ENCODE measurements around the gene RETREG2.
A peak's percentile ranks its signal among the peaks of the same experiment; 100 is the strongest.

Gene RETREG2

DNA sequence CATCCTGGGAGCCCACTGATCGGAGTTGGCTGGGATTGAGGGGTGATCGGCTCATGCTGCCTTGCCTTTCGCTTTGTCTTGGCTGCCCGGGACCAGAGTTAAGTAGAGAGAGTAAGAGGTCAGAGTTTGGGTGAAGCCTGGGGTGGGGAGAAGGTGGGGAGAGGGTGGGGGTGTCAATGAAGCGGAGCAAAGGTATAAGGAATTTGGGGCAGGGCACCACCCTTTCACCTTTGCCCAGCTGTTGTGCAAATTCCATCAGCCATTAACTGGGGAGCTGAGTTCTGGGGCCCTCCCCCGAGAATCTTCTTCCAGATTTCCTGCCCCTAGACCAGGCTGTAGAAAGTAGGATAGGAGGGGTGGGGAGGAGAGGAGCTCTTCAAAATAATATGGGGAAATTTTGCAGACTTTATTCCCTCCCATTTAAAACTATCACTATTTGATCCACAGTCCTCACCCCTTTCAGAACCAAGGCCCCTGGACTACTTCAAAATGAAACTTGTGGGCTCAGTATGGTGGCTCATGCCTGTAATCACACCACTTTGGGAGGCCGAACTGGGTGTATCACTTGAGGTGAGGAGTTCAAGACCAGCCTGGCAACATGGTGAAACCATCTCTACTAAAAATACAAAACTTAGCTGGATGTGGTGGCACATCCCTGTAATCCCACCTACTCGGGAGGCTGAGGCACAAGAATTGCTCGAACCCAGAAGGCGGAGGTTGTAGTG lies 8.0 kb upstream of the RETREG2 start, which contains the start of gene SLC23A3:
TSS of gene SLC23A3 (minus strand) at position 100 of the 725 bp plus-strand sequence. CDS start at position 55, 45 bp downstream.
- DNase-seq, result no peak

DNA sequence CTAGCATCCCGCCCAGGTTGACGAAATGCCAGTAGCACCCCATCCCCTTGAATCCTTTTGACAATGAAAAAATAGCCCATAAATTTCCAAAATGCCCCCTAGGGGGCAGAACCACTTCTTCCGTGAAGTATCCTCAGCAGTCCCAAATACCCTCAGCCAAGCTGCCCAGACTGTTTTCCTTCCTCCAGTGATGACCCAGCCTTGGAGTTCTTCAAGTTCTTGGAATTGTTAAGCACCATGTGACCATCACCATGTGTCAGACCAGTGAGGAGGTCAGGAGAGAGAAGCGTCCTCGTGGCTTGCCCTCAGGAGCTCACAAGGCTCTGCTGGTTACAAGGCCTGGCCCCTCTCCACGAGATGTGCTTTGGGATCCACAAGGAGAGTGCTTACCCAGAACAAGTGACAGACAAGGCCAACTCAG lies 6.8 kb upstream of the RETREG2 start:
- no peak for DNase-seq

DNA sequence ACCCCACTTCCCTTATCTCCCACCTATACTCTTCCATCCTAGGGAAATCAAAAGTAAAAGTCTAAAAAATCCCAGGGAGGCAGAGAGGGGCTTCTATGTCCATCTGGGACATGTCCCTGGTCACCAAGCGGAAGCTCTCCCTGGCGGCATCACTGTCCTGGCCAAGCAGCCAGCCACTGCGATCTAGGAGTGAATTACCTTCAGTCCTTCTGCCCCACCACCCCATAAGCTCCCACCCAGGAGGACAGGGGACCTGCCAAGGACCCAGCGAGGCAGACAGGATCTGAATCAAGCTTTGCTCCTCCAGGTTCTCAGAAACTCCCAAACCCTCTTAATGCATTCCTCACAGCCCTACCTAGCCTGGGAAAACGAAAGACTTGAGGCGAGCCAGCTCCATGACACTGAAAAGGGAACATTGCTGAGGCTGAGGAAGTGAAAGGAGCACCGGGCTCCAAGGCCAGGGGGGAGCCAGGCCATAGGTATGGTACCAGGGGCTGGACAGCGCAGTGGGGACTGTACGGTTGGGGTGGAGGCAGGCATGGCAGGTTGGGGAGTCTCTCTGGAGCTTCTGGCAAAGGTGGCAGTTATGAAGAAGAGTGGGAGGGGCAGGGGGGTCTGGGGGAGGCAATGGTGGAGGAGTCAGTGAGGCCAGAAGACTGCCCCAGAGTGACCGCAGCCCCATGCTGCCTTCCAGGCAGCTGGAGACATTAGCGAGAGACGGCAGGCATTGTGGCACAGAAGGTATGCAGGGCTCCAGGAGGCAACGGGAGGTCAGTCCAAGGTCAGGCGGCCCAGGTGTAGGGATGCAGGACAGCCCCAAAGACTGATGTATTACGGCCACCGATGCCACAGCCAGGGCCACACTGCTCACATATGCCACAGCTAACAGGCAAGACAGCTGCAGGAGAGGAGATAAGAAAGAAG lies 5.6 kb upstream of the RETREG2 start:
- DNase-seq, result no peak

DNA sequence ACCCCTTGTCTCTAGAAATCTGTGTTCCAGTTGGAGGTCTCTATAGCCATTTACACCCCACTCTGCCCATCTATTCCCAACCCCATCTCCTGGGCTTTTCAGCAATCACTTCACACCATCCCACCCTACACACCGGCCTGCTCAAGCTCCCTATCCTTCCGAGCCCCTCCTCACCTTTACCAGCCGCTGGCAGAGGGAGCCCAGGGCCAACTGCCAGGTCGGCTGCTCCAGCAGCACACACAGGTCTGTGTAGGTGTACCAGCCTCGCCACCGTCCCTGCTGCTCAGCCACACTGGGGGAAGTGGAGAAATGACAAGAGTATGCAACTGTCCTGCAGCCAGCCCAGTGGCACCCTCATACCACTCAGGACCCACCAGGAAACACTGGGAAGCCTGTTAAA lies 4.9 kb upstream of the RETREG2 start:
- DNase-seq, result no peak

DNA sequence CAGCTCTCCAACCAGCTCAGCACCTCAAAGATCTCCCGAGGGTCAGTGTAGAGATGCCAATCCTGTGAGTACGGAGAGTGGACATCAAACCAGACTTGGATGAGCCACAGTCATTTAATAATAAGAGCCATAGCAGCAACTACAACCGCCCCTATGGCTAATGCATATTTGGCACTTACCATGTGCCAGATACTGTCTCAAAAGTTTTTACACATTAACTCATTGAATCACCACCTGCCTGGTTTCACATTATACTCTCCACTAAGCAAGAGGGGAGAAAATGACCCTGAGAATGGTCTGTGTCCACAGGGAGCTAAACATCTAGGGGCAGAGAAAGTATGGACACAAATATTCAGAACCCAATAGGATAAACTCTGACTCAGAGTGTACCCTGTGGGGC lies 3.9 kb upstream of the RETREG2 start:
- DNase-seq, result no peak

DNA sequence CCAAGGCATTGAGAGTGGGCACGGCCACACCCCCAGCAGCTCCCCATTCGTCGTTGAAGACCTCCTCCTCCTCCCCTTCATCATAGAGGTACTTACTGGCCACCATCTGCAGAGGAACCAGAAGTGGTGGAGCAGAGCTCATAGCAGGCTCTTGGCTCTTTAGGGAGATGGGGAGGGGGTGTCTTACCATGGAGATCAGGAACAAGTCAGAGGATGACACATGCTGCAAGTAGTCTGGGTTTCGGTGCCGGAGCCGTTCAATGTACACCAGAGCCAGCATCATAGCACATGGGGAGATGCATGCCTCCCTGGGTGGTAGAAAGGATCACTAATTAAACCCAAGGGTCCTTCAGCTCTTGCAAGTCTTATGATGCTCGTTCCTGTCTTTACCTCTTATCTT lies 3.3 kb upstream of the RETREG2 start:
- no peak for DNase-seq

DNA sequence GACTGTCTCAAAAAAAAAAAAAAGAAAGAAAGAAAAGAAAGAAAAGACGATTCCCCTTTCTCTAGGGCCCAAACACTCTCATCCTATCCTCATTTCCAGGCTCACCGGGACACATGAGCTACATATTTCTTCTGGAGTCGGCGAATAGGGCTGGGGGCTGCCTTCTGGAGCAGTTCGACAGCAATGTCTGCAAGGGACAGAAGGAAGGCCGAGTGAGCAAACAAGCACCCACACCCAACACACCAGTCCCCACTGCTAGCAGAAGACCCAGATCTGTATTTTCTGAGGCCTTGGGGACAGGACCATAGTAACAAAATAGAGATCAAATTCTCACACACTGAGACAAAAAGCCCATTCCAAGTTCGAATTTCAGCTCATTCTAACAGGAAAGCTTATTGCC lies 2.6 kb upstream of the RETREG2 start:
- DNase-seq, result no peak

DNA sequence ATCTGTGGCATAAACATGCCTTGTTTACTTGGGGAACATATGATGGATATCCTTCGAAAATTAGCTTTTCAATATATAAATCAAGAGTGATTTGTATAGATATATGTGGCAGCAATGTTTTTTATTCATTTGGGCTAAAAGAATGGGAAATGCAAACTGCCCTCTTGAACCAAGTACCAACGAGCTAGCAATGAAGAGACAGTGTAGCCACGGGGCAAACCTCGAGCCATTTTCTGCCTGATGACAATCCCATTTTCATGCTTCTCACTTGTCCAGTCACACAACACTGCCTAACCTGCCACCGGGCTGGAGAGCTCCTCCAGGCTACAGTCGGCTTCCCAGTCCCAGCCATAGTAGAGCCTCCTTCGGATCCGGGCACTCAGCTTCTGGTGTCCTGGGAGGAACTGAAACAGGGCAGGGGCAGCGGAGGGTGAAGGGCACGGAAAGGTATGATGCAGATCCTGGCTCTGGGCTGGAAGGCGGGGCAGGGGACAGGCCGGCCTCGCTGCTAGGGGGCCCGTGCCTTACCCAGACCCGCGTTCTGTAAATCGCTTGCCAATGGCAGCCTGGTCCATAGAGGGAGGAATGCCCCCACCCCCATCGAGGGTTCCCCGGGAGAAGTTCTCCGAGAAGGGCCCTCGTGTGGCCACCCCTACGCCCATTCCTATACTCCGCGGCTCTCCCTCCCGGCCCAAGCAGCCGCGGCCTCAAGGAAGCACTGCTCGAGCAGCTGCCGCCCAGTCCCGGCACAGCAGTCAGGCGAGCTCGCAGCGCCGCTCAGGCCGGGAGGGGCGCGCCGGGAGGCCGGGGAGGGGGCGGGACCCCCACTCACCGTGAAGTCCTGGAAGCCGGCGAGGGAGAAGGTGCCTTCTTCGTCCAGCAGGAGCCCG lies 1.9 kb upstream of the RETREG2 start:
- DNase-seq, result peak; percentile 29

DNA sequence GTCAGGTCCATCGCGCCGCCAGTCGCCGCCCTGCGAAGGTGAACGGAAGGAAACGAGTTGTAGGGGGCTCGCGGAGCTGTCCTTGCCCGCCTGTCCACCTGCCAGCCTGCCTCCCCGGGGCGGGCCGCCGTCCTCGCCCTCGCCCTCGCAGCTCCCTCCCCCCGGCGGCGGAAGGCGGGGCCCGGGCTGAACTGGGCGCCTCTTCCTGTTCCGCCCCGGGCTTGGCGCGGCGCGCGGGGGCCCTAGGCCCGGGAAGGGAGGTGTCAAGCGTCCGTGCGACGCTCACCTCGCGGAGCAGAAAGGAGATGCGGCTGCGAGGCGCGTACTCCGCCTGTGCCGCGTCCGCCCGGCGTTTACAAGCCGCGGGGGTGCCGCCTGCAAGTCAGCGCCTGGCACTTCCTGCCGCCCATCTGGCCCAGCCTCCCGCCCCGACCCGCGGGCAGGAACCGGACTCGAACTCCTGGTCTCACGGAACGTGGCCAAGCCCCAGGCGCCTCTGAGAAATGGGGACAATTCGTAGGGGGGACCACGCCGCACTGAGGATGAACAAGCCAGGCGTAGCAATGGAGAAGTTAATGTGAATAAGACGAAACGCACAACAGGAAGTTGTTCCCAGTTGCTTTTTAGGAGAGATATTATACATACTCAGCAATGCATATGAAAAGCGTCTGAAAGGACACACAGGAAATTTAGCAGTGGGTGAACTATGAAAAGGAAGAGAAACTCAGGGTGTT lies 1.1 kb upstream of the RETREG2 start, which contains the start of gene CNPPD1:
TSS of gene CNPPD1 (minus strand) at position 108 of the 734 bp plus-strand sequence. CDS start at position 11, 97 bp downstream.
- DNase-seq, result peak; percentile 85

DNA sequence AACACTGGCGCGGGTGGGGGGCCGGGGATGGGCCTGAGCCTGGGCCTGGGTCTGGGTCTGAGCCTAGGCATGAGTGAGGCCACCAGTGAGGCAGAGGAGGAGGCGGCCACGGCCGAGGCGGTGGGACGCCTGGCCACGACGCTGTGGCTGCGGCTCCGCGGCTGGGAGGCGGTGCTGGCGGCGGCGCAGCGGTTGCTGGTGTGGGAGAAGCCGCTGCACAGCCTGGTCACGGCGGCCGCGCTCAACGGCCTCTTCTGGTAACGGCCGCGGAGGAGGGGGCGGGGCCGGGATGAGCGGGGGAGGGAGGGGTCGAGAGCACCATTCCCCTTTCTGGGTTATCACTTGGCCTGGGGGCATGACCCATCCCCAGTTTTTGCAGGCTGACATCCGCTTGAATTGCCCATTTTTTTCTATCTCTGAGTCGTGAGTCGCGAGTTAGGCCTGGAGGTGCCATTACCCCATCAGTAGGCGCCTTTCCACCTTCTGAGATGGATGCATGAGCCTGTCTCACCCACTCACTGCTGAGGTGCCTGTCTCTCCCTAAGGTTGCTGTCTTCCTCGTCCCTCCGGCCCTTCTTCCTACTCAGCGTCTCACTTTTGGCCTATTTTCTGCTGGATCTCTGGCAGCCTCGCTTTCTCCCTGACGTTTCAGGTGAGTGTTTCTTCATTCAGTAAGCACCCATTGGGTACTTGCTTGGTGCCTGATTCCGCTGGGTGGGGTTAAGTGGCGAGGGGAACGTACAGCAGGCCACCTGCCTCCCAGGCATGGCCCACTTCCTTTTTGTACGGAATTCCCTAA lies 501 bp downstream of the RETREG2 start:
- peak; percentile 41 for DNase-seq

DNA sequence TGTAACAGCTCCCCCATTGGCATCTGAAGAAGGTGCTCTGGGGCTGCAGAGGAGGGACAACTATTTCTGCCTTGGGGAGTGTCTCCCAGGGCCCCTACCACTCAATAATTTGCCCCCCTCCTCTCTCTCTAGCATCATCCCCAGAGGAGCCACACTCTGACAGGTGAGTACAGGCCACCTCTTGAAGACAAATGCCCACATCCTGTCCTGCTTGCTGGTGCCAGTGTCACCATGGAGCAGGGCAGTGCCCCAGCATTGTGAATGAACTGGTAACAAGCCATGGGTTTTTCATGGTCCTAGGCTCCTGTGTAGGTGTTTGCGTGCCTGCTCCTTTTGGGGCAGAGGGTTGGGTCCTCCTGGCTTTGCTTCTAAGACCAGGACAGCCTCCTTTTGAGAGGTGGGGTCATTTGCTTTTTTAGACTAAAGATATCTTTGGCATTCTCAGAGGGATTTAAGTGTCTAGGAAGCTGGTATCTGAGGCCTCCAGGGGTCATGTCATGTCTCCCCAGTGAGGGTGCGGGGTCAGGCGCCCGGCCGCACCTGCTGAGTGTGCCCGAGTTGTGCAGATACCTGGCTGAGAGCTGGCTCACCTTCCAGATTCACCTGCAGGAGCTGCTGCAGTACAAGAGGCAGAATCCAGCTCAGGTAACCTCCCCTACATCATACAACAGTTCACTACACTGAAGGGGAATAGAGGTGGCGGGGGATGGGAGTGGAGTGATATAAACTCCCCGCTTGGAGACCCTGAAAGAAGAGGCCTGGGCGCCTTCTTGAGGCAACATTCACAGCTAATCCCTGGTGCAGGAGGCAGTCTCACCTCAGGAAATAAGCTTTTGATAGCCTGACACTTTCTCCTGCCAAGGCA lies 1.8 kb downstream of the RETREG2 start:
- DNase-seq, result no peak

DNA sequence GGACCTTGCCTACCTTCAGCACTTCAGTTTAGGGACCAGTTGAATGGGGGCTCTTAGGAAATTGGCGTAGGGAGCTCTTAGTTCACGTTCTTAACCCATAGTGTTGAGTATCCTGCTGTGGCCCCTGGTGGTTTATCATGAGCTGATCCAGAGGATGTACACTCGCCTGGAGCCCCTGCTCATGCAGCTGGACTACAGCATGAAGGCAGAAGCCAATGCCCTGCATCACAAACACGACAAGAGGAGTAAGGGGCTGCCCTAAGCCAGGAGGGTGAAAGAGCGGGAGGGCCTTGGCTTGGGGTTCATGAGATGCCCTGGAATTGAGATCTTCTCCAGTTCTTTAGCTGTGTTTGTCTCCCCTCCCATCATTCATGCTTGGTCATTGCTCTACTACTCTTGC lies 2.9 kb downstream of the RETREG2 start:
- DNase-seq, result no peak

DNA sequence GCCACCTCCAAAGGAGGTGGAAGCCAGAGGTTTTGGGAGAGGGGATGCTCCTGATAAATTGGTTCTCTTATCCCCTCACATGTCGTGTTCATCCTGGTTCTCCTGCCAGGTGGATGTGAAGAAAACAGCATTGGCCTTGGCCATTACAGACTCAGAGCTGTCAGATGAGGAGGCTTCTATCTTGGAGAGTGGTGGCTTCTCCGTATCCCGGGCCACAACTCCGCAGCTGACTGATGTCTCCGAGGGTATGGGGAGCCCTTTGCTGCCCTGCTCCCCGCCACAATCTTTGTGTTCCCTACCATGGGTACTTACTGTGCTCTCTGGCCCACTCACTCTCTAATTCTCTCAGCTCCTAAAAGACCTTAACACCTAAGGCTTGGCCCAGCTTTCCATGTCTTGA lies 3.5 kb downstream of the RETREG2 start:
- DNase-seq, result no peak

DNA sequence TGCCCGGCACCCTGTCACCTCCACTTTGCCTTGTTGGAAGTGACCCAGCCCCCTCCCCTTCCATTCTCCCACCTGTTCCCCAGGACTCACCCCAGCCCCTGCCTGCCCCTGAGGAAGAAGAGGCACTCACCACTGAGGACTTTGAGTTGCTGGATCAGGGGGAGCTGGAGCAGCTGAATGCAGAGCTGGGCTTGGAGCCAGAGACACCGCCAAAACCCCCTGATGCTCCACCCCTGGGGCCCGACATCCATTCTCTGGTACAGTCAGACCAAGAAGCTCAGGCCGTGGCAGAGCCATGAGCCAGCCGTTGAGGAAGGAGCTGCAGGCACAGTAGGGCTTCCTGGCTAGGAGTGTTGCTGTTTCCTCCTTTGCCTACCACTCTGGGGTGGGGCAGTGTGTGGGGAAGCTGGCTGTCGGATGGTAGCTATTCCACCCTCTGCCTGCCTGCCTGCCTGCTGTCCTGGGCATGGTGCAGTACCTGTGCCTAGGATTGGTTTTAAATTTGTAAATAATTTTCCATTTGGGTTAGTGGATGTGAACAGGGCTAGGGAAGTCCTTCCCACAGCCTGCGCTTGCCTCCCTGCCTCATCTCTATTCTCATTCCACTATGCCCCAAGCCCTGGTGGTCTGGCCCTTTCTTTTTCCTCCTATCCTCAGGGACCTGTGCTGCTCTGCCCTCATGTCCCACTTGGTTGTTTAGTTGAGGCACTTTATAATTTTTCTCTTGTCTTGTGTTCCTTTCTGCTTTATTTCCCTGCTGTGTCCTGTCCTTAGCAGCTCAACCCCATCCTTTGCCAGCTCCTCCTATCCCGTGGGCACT lies 4.5 kb downstream of the RETREG2 start:
- no peak for DNase-seq

DNA sequence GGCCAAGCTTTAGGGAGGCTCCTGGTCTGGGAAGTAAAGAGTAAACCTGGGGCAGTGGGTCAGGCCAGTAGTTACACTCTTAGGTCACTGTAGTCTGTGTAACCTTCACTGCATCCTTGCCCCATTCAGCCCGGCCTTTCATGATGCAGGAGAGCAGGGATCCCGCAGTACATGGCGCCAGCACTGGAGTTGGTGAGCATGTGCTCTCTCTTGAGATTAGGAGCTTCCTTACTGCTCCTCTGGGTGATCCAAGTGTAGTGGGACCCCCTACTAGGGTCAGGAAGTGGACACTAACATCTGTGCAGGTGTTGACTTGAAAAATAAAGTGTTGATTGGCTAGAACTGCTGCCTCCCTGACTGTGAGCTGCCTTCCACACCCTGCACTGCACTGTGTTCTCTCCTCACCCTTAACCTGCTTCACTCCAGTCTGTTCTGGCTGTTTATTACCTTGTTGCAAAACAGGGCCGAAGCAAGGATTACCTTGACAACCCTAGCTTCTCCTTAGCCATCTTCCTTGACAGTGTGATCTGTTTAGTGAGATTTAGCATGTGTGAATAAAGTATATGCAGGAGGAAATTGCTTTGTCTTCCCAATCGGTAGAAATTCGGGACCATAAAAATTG lies 5.2 kb downstream of the RETREG2 start:
- DNase-seq, result no peak

DNA sequence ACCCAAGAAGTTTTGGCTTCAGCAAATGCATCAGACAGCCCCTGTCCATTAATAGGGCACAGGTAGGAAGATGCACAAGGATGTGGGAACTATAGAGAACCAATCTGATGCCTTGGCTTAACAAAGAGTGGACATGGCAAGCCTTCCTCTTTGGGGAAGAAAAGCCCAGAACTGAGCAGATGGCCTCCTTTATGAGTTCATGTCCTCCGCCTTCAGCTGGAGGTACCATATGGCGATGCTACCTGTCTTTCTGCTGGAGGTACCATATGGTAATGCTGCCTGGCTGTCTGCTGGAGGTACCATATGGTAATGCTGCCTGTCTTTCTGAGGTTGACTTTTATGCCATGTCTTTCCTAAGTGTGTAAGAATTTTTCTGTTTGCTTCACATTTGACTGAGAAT lies 6.0 kb downstream of the RETREG2 start:
- DNase-seq, result no peak

DNA sequence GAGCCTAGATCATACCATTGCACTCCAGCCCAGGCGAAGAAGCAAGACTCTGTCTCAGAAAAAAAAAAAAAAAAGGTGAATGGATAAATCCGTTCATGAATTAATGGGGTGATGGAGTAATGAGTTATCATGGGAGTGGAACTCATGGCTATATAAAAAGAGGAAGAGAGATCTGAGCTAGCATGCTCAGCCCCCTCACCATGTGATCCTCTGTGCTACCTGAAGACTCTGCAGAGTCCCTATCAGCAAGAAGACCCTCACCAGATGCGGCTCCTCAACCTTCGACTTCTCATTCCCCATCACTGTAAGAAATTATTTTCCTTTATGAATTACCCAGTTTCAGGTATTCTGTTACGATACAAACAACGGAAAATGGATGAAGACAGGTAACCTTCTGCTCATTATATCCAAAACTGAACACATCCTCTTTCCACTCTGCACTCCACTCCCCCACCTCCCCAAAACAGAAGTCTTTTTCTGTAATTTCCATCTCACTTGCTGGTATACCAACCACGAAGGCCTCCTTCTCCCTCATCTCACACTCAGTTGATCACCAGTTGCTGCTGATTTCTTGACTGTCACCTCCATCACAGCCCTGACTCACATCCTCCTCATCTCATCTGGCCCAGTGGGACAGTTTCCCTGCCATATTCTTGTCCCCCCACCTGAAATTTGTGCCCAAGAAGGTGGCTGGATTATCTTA lies 8.8 kb downstream of the RETREG2 start:
- no peak for DNase-seq

DNA sequence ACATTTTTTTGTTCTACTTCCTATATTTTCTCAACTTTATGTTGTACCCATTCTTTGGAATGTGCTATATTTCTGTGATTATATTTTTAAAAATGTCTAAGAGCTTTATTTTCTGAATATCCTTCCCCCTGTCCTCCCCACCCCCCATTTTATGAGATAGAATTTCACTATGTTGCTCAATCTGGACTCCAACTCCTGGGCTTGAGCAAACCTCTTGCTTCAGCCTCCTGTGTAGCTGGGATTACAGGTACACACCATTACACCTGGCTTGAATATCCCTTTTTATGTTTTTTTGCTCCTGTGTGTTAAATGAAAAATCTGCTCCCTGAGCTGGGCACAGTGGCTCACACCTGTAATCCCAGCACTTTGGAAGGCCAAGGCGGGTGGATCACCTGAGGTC lies 19.3 kb downstream of the RETREG2 start:
- no peak for DNase-seq

Data from activated CD8-positive, alpha-beta memory T cell treated with anti-CD3 and anti-CD28 coated beads, Interleukin-2, amount 50 U/mL, for 4 hours (primary cell).